A673 (cell line): Measurements from ENCODE around the gene SCARB1. TPM values are rescaled to one million over a fixed set of nuclear protein-coding genes. Genes with fewer than 3 reads are reported as not detected.

Experiments used
- BruUV-seq: library from RNA; stranded (reverse); fragments of 400-500 nt; replicated peaks from 2 replicates; lab custom pipeline; 2021; lab: Mats Ljungman, UMichigan
- CTCF ChIA-PET: fragments of 300-600 bp; sonication (Branson Sonifier 250); formaldehyde crosslinking; loops from one replicate; lab custom pipeline; 2022; ENCODE audit warnings: antibody characterized with exemption; lab: Charles Lee
- POLR2A ChIA-PET: fragments of 300-600 bp; sonication (Branson Sonifier 250); formaldehyde crosslinking; loops from one replicate; lab custom pipeline; 2022; ENCODE audit warnings: antibody characterized with exemption; ENCODE audit not compliant: low non-redundant PET; lab: Charles Lee
- DNase-seq: peaks from one replicate; pipeline ENCODE4 v3.0.0-alpha.2; 2015; ENCODE audit warnings: low spot score
- H3K27ac ChIP-seq: fragments of 200-600 bp; sonication (generic); 2 replicates; pipeline ENCODE4 v1.5.1; 2016; ENCODE audit warnings: mixed run types, low read depth, mild to moderate bottlenecking, mixed read lengths, antibody characterized with exemption, low read length; ENCODE audit not compliant: poor library complexity, severe bottlenecking
- H3K27me3 ChIP-seq: fragments of 200-600 bp; sonication (generic); replicated peaks from 2 replicates; pipeline ENCODE4 v1.6.1; 2017; ENCODE audit warnings: mixed run types, low read depth, mild to moderate bottlenecking, mixed read lengths, antibody characterized with exemption, low read length; ENCODE audit not compliant: insufficient read depth, poor library complexity
- H3K36me3 ChIP-seq: fragments of 200-600 bp; sonication (generic); 2 replicates; pipeline ENCODE4 v1.6.1; 2016; ENCODE audit warnings: mixed run types, mild to moderate bottlenecking, mixed read lengths, antibody characterized with exemption, low read length; ENCODE audit not compliant: insufficient read depth, poor library complexity, severe bottlenecking
- H3K4me1 ChIP-seq: fragments of 200-600 bp; sonication (generic); 2 replicates; pipeline ENCODE4 v1.6.1; 2017; ENCODE audit warnings: mixed run types, mild to moderate bottlenecking, mixed read lengths, antibody characterized with exemption, low read length; ENCODE audit not compliant: insufficient read depth, poor library complexity, severe bottlenecking
- H3K4me3 ChIP-seq: fragments of 200-600 bp; sonication (generic); 2 replicates; pipeline ENCODE4 v1.5.1; 2016; ENCODE audit warnings: low read depth, mixed run types, mild to moderate bottlenecking, mixed read lengths, low read length; ENCODE audit not compliant: poor library complexity, severe bottlenecking
- H3K9me3 ChIP-seq: fragments of 200-600 bp; sonication (generic); 2 replicates; pipeline ENCODE4 v1.6.1; 2016; ENCODE audit warnings: mixed run types, low read depth, mild to moderate bottlenecking, mixed read lengths, antibody characterized with exemption, low read length; ENCODE audit not compliant: poor library complexity, severe bottlenecking
- CTCF ChIP-seq: fragments of 300-800, 200-600 bp; sonication (generic); conservative IDR thresholded peaks from 2 replicates; pipeline ENCODE4 v1.5.1; 2017; ENCODE audit warnings: low read depth, mild to moderate bottlenecking, antibody characterized with exemption, low read length, moderate library complexity, mixed read lengths
- EZH2 ChIP-seq: fragments of 200-600 bp; sonication (generic); IDR thresholded peaks from 2 replicates; pipeline ENCODE4 v1.6.1; 2017; ENCODE audit warnings: borderline replicate concordance, low read depth, mild to moderate bottlenecking, mixed read lengths, antibody characterized with exemption, low read length; ENCODE audit not compliant: poor library complexity, severe bottlenecking
- intact Hi-C: fragments of 100-400 bp; cut with micrococcal nuclease; formaldehyde crosslinking; loops from one replicate; pipeline ENCODE4 v1.10.0; 2022; ENCODE audit not compliant: unreplicated experiment
- total RNA-seq: library from RNA; stranded (reverse); gene quantifications from 2 replicates; pipeline ENCODE4 v1.2.3, GENCODE V29; 2021

The SCARB1 gene
- total RNA-seq, 1 experiment from 2014 or later: 74.6 TPM

DNA sequence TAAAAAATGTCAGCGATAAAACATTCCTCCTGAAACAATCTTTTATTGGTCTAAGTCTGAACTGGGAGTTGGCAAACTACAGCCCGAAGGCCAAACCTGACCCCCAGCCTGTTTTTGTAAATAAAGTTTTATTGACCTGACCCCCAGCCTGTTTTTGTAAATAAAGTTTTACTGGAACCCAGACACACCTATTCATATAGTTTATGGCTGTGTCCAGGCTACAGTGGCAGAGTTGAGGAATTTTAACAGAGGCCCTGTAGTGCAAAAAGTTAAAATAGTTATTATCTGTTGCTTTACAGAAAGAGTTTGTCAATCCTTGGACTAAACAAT is 12.1 kb upstream of the SCARB1 start:
- no peak for DNase-seq
- H3K36me3 ChIP-seq: no peaks in the 10 kb centered on the region
- POLR2A ChIA-PET: no interaction called here
- CTCF ChIA-PET: no interaction called here
- no peak overlapping the region for H3K27ac ChIP-seq
- no TSS peak for BruUV-seq
- TF ChIP-seq EZH2 (no peak), CTCF (no peak)
- no peaks in the 10 kb centered on the region for H3K27me3 ChIP-seq
- no peaks in the 10 kb centered on the region for H3K9me3 ChIP-seq
- H3K4me3 ChIP-seq: no peak overlapping the region
- no peaks in the 10 kb centered on the region for H3K4me1 ChIP-seq
- intact Hi-C loops: no loop called here

GRCh38 chr12:124874988-124875802 is 11.5 kb upstream of the SCARB1 start:
- H3K27me3 ChIP-seq: no peaks in the 10 kb centered on the region
- ChIA-PET POLR2A (no interaction called here), CTCF (no interaction called here)
- no peaks in the 10 kb centered on the region for H3K9me3 ChIP-seq
- H3K4me1 ChIP-seq: no peaks in the 10 kb centered on the region
- no peak for DNase-seq
- H3K4me3 ChIP-seq: no peak overlapping the region
- intact Hi-C loops: no loop called here
- no TSS peak for BruUV-seq
- H3K27ac ChIP-seq: no peak overlapping the region
- TF ChIP-seq EZH2 (no peak), CTCF (no peak)
- no peaks in the 10 kb centered on the region for H3K36me3 ChIP-seq

DNA sequence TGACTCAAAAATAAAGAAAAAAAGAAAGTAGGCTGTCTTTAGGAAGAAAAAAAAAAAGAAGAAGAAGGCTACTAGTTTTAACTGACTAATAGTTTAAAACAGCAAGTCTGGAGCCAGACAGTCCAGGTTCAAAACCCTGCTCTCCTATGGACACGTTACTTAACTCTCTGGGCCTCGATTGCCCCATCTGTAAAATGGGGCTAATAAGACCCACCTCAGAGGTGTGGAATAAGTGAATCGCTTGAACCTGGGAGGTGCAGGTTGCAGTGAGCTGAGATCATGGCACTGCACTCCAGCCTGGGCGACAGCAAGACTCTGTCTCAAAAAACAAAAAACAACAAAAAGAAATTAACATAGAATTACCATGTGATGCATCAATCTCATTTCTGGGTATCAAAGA is 10.5 kb upstream of the SCARB1 start:
- POLR2A ChIA-PET: no interaction called here
- CTCF ChIA-PET: no interaction called here

More for the DNA sequence above, 10.5 kb upstream of the SCARB1 start:
- no peak for TF ChIP-seq EZH2
- no peak for TF ChIP-seq CTCF
- H3K4me3 ChIP-seq: no peak overlapping the region
- intact Hi-C loops: no loop called here
- BruUV-seq: no TSS peak
- DNase-seq: no peak
- H3K36me3 ChIP-seq: no peaks in the 10 kb centered on the region
- H3K4me1 ChIP-seq: no peaks in the 10 kb centered on the region
- no peak overlapping the region for H3K27ac ChIP-seq
- H3K27me3 ChIP-seq: no peaks in the 10 kb centered on the region
- no peaks in the 10 kb centered on the region for H3K9me3 ChIP-seq
